ENCODE measurements around the gene SLC15A1. TPM values are rescaled to one million over a fixed set of nuclear protein-coding genes. Genes with fewer than 3 reads are reported as not detected.

The SLC15A1 gene
- polyA plus RNA-seq, 1 donor from 2014 or later = not detected

- H3K4me2 ChIP-seq (ENCODE audit: low read length) = no peak overlapping the region
- no peak overlapping the region for H3K9ac ChIP-seq (ENCODE audit: low read length)
- H2AFZ ChIP-seq (ENCODE audit: low read depth, low read length) = no peak overlapping the region
- H3K36me3 ChIP-seq (ENCODE audit: insufficient read depth, low read length) = no peaks in the 10 kb centered on the region
- H3K9me2 ChIP-seq (ENCODE audit: insufficient read depth, low read length) = no peaks in the 10 kb centered on the region
- no peaks in the 10 kb centered on the region for H4K20me1 ChIP-seq (ENCODE audit: insufficient read depth)
- TF ChIP-seq SMC3 (conservative IDR thresholded peaks at IDR 0.05; ENCODE audit: poor library complexity) (no peak), RAD21 (conservative IDR thresholded peaks at IDR 0.05) (no peak), CTCF (IDR thresholded peaks at IDR 0.05; ENCODE audit: poor library complexity, severe bottlenecking) (no peak), MXI1 (conservative IDR thresholded peaks at IDR 0.05; ENCODE audit: poor library complexity, severe bottlenecking) (no peak), POLR2AphosphoS5 (IDR thresholded peaks at IDR 0.05) (no peak), TAF1 (IDR thresholded peaks at IDR 0.05; ENCODE audit: low read depth) (no peak), REST (IDR thresholded peaks at IDR 0.05; ENCODE audit: borderline replicate concordance) (no peak), EP300 (conservative IDR thresholded peaks at IDR 0.05; ENCODE audit: poor library complexity, severe bottlenecking) (no peak), EZH2 (IDR thresholded peaks at IDR 0.05; ENCODE audit: borderline replicate concordance, insufficient read depth, low read length, poor library complexity, severe bottlenecking) (no peak)
- no peaks in the 10 kb centered on the region for H3K79me2 ChIP-seq (replicated peaks; ENCODE audit: insufficient read depth, low read length)
- no peaks in the 10 kb centered on the region for H3F3A ChIP-seq (ENCODE audit: insufficient read depth, low read length, poor library complexity, severe bottlenecking)
- H3K4me3 ChIP-seq (ENCODE audit: low read length) = no peak overlapping the region
- H3K9me3 ChIP-seq (ENCODE audit: low read length) = no peaks in the 10 kb centered on the region
- H3K27me3 ChIP-seq (ENCODE audit: insufficient read depth, low read depth, low read length) = no peaks in the 10 kb centered on the region
- H3K27ac ChIP-seq (ENCODE audit: low read length) = no peak overlapping the region
These were observed 22.3 kb upstream of the SLC15A1 start for GRCh38 chr13:98774776-98775175.

- Histone ChIP-seq H3K27me3 (ENCODE audit: insufficient read depth, low read depth, low read length) (no peaks in the 10 kb centered on the region), H3K79me2 (replicated peaks; ENCODE audit: insufficient read depth, low read length) (no peaks in the 10 kb centered on the region), H3K36me3 (ENCODE audit: insufficient read depth, low read length) (no peaks in the 10 kb centered on the region), H3F3A (ENCODE audit: insufficient read depth, low read length, poor library complexity, severe bottlenecking) (no peaks in the 10 kb centered on the region), H3K9ac (ENCODE audit: low read length) (no peak overlapping the region), H3K4me3 (ENCODE audit: low read length) (no peak overlapping the region), H3K4me2 (ENCODE audit: low read length) (no peak overlapping the region), H3K27ac (ENCODE audit: low read length) (no peak overlapping the region), H4K20me1 (ENCODE audit: insufficient read depth) (no peaks in the 10 kb centered on the region), H2AFZ (ENCODE audit: low read depth, low read length) (no peak overlapping the region), H3K9me2 (ENCODE audit: insufficient read depth, low read length) (no peaks in the 10 kb centered on the region), H3K9me3 (ENCODE audit: low read length) (no peaks in the 10 kb centered on the region)
- no peak for TF ChIP-seq SMC3 (conservative IDR thresholded peaks at IDR 0.05; ENCODE audit: poor library complexity)
- no peak for TF ChIP-seq MXI1 (conservative IDR thresholded peaks at IDR 0.05; ENCODE audit: poor library complexity, severe bottlenecking)
- no peak for TF ChIP-seq CTCF (IDR thresholded peaks at IDR 0.05; ENCODE audit: poor library complexity, severe bottlenecking)
- TF ChIP-seq REST (IDR thresholded peaks at IDR 0.05; ENCODE audit: borderline replicate concordance) = no peak
- no peak for TF ChIP-seq EZH2 (IDR thresholded peaks at IDR 0.05; ENCODE audit: borderline replicate concordance, insufficient read depth, low read length, poor library complexity, severe bottlenecking)
- TF ChIP-seq POLR2AphosphoS5 (IDR thresholded peaks at IDR 0.05) = no peak
- TF ChIP-seq RAD21 (conservative IDR thresholded peaks at IDR 0.05) = no peak
These were observed 21.4 kb upstream of the SLC15A1 start for GRCh38 chr13:98773921-98774320.

Data from neural cell (in vitro differentiated cells).